Upper lobe of left lung (tissue), 6 donors: ENCODE data around the gene CTDP1. TPM values are rescaled to one million over a fixed set of nuclear protein-coding genes. Genes with fewer than 3 reads are reported as not detected.

ENCODE experiments used
- ATAC-seq, 2 donors: fragments of 200-7000 bp; cut with Tn5 transposase; one replicate each; pipeline ENCODE4 v1.9.1; 2022; ENCODE audit warnings: mild to moderate bottlenecking in 2 of 2, moderate library complexity in 2 of 2; ENCODE audit not compliant: low FRiP score in 2 of 2
- DNase-seq, 2 donors: peaks; one replicate each; pipeline ENCODE4 v3.0.0-alpha.2; 2019 to 2020
- H3K27ac ChIP-seq, 4 donors: fragments of 200-600 bp; sonication (generic); one replicate each; pipeline ENCODE4 v1.5.1; 2016 to 2019
- H3K27me3 ChIP-seq, 4 donors: fragments of 200-600 bp; sonication (generic); one replicate each; pipeline ENCODE4 v1.5.1; 2017 to 2019
- H3K36me3 ChIP-seq, 4 donors: fragments of 200-600 bp; sonication (generic); one replicate each; pipeline ENCODE4 v1.5.1; 2016 to 2019
- H3K4me1 ChIP-seq, 4 donors: fragments of 200-600 bp; sonication (generic); one replicate each; pipeline ENCODE4 v1.5.1; 2018 to 2019
- H3K4me3 ChIP-seq, 4 donors: fragments of 200-600 bp; sonication (generic); one replicate each; pipeline ENCODE4 v1.5.1; 2017 to 2019; ENCODE audit warnings: mild to moderate bottlenecking in 2 of 4, moderate library complexity in 1 of 4
- H3K9me3 ChIP-seq, 4 donors: fragments of 200-600 bp; sonication (generic); one replicate each; pipeline ENCODE4 v1.5.1; 2018 to 2019
- CTCF ChIP-seq, 6 experiments: fragments of 450-650 bp in 4 of 6; fragments of 200-600 bp in 2 of 6; sonication (generic) in 2 of 6; IDR thresholded peaks; one replicate each; pipeline ENCODE4 v1.5.1; 2016 to 2019; ENCODE audit warnings: antibody characterized with exemption in 6 of 6
- EP300 ChIP-seq, 4 donors: sonication (generic); formaldehyde crosslinking; IDR thresholded peaks; one replicate each; pipeline ENCODE4 v1.5.1; 2017; ENCODE audit warnings: antibody characterized with exemption in 4 of 4, control low read depth in 2 of 4
- POLR2A ChIP-seq, 4 donors: fragments of 450-650 bp; IDR thresholded peaks; one replicate each; pipeline ENCODE4 v1.5.1; 2016 to 2017; ENCODE audit warnings: antibody characterized with exemption in 4 of 4, mild to moderate bottlenecking in 2 of 4
- POLR2AphosphoS5 ChIP-seq, 2 donors: sonication (generic); formaldehyde crosslinking; IDR thresholded peaks; one replicate each; pipeline ENCODE4 v1.5.1; 2017; ENCODE audit warnings: antibody characterized with exemption in 2 of 2
- WGBS, 2 donors: methylation state at CpG; one replicate each; pipeline ENCODE4 v1.1.5; 2017 to 2018; 5-methylcytosine and 5-hydroxymethylcytosine counted together
- total RNA-seq, 6 donors: library from RNA; depleted of rRNA in 4 of 6; stranded (reverse); fragments of >200 nt in 4 of 6; gene quantifications; one replicate each; pipeline versions ENCODE4 v1.1.0 to v1.2.1, GENCODE V29; 2016 to 2021
- donor health status: DM: no; HTN: no; CAD: no; lungs with moderate emphysema.
- donor health status: DM: no; HTN: yes; CAD: no; lungs with severe emphysema.

The CTDP1 gene
- total RNA-seq, 6 donors from 2014 or later, result 21.3 to 44.7 (median 29.7) TPM

GRCh38 chr18:79697976-79698375 lies 18.4 kb downstream of the CTDP1 start:
- no peak for TF ChIP-seq POLR2AphosphoS5 (IDR thresholded peaks at IDR 0.05)
- no peaks in the 10 kb centered on the region for H3K27me3 ChIP-seq
- 94 to 97% methylated on average over 22 of the region's 22 CpGs for WGBS, 2 donors
- no peak for ATAC-seq
- peak in 1 of 2 donors; percentile 75 for DNase-seq
- no peaks in the 10 kb centered on the region for H3K4me1 ChIP-seq
- H3K27ac ChIP-seq, result no peak overlapping the region
- H3K36me3 ChIP-seq, result peaks cover 16 to 78% (median 61%) of the 10 kb centered on the region in 4 donors
- no peak overlapping the region for H3K4me3 ChIP-seq
- H3K9me3 ChIP-seq, result no peaks in the 10 kb centered on the region

- no peaks in the 10 kb centered on the region for H3K4me1 ChIP-seq
- no peak overlapping the region for H3K27ac ChIP-seq
- WGBS, 2 donors, result 95% methylated on average over 9 to 14 of the region's 14 CpGs
- ATAC-seq (no peak), DNase-seq (no peak)
- no peak overlapping the region for H3K4me3 ChIP-seq
- no peak for TF ChIP-seq CTCF (IDR thresholded peaks at IDR 0.05)
- no peak for TF ChIP-seq POLR2AphosphoS5 (IDR thresholded peaks at IDR 0.05)
- no peak for TF ChIP-seq POLR2A (IDR thresholded peaks at IDR 0.05)
- no peak for TF ChIP-seq EP300 (IDR thresholded peaks at IDR 0.05)
- no peaks in the 10 kb centered on the region for H3K9me3 ChIP-seq
- H3K27me3 ChIP-seq, result no peaks in the 10 kb centered on the region
- H3K36me3 ChIP-seq, result peaks cover 16 to 84% (median 64%) of the 10 kb centered on the region in 4 donors
Measured at GRCh38 chr18:79698668-79699335, 19.2 kb downstream of the CTDP1 start.

DNA sequence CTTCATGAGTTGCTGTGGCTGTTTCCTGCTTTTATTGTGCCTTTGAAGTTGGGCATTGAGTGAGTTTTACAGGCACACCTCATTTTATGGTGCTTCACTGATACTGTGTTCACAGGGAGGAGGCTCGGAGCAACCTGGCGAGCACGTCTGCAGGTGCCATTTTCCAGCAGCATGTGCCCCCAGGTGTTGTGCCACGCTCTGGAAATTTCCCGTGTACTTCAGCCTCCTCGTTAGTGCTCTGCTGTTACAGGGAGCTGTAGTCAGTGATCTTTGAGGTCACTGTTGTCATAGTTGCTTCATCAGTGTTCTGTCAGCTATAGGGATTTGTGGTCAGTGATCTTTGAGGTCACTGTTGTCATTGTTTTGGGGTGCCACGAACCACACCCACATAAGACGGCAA lies 20.1 kb downstream of the CTDP1 start:
- no peak for TF ChIP-seq CTCF (IDR thresholded peaks at IDR 0.05)
- no peak for TF ChIP-seq POLR2A (IDR thresholded peaks at IDR 0.05)
- no peak for TF ChIP-seq EP300 (IDR thresholded peaks at IDR 0.05)
- TF ChIP-seq POLR2AphosphoS5 (IDR thresholded peaks at IDR 0.05), result no peak
- H3K27ac ChIP-seq, result no peak overlapping the region
- 95% methylated on average over 5 to 8 of the region's 8 CpGs for WGBS, 2 donors
- H3K4me1 ChIP-seq, result no peaks in the 10 kb centered on the region
- H3K27me3 ChIP-seq, result no peaks in the 10 kb centered on the region
- H3K36me3 ChIP-seq, result peaks cover 19 to 93% (median 72%) of the 10 kb centered on the region in 4 donors
- H3K9me3 ChIP-seq, result no peaks in the 10 kb centered on the region
- DNase-seq, result no peak
- no peak for ATAC-seq
- H3K4me3 ChIP-seq, result no peak overlapping the region

GRCh38 chr18:79702906-79703305 lies 23.3 kb downstream of the CTDP1 start:
- WGBS, 2 donors, result 92 to 94% methylated on average over 5 of the region's 5 CpGs
- DNase-seq (no peak), ATAC-seq (no peak)
- Histone ChIP-seq H3K36me3 (peaks cover 23 to 97% (median 74%) of the 10 kb centered on the region in 4 donors), H3K4me3 (no peak overlapping the region), H3K27ac (no peak overlapping the region), H3K27me3 (no peaks in the 10 kb centered on the region), H3K4me1 (no peaks in the 10 kb centered on the region), H3K9me3 (no peaks in the 10 kb centered on the region)
- TF ChIP-seq EP300 (IDR thresholded peaks at IDR 0.05), result no peak
- no peak for TF ChIP-seq CTCF (IDR thresholded peaks at IDR 0.05)
- TF ChIP-seq POLR2AphosphoS5 (IDR thresholded peaks at IDR 0.05), result no peak
- no peak for TF ChIP-seq POLR2A (IDR thresholded peaks at IDR 0.05)

GRCh38 chr18:79704631-79705030 lies 25.0 kb downstream of the CTDP1 start:
- peaks cover 16 to 93% (median 68%) of the 10 kb centered on the region in 4 donors for H3K36me3 ChIP-seq
- TF ChIP-seq CTCF (IDR thresholded peaks at IDR 0.05), result no peak
- TF ChIP-seq POLR2AphosphoS5 (IDR thresholded peaks at IDR 0.05), result no peak
- TF ChIP-seq POLR2A (IDR thresholded peaks at IDR 0.05), result no peak
- TF ChIP-seq EP300 (IDR thresholded peaks at IDR 0.05), result no peak
- ATAC-seq, result no peak
- no peaks in the 10 kb centered on the region for H3K27me3 ChIP-seq
- no peak overlapping the region for H3K4me3 ChIP-seq
- H3K9me3 ChIP-seq, result no peaks in the 10 kb centered on the region
- 98% methylated on average over 24 of the region's 24 CpGs for WGBS, 2 donors
- DNase-seq, result no peak
- H3K27ac ChIP-seq, result no peak overlapping the region
- H3K4me1 ChIP-seq, result no peaks in the 10 kb centered on the region
